Measurements from ENCODE around the gene ANKS3. TPM values are rescaled to one million over a fixed set of nuclear protein-coding genes. Genes with fewer than 3 reads are reported as not detected.
A peak's percentile ranks its signal among the peaks of the same experiment; 100 is the strongest.
"Not testable (repeated sequence)": the region's sequence is repeated elsewhere in the genome, so short reads cannot be mapped to it uniquely, and the experiment has no call there.

Gene ANKS3
- total RNA-seq, 1 donor from 2014 or later, result 32.0 TPM

DNA sequence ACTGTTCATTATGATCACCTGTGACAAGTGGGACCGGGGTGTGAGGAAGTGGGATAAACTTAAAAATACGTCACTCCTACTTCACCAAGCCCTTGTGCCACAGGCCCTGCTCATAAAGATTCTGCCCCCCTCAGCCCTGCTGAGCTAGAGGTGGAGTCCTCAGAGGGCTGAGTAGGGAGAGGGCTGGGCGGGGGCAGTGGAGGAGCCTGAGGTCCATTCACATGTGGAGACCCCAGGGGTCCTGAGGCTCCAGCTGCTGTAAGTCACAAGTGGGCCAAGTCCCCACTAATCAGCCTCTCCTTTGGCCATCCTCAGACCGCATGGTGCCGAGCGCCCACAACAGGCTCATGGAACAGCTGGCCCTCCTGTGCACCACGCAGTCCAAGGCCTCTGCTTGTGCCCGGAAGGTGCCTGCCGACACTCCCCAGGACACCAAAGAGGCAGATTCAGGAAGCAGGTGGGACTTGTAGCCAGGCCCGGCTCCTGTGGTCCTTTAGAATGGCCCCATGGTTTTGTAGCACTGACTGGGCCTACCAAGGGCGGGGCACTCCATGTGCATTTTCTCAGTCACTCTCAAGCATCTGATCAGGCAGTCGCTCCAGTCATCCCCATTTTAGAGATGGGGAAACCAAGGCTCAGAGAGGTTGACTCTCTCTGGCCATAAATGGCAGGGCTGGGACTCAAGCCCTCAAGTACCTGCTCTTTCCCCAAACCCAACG is 10.6 kb upstream of the ANKS3 start:
- no peak overlapping the region for H3K27ac Mint-ChIP-seq (ENCODE audit: unreplicated experiment)
- H3K27me3 Mint-ChIP-seq (ENCODE audit: low read depth), result peaks cover 2% of the 10 kb centered on the region
- DNase-seq (ENCODE audit: low read depth, low spot score), result no peak
- H3K36me3 Mint-ChIP-seq (ENCODE audit: low read depth), result no peaks in the 10 kb centered on the region
- TF ChIP-seq, protein P1, sequence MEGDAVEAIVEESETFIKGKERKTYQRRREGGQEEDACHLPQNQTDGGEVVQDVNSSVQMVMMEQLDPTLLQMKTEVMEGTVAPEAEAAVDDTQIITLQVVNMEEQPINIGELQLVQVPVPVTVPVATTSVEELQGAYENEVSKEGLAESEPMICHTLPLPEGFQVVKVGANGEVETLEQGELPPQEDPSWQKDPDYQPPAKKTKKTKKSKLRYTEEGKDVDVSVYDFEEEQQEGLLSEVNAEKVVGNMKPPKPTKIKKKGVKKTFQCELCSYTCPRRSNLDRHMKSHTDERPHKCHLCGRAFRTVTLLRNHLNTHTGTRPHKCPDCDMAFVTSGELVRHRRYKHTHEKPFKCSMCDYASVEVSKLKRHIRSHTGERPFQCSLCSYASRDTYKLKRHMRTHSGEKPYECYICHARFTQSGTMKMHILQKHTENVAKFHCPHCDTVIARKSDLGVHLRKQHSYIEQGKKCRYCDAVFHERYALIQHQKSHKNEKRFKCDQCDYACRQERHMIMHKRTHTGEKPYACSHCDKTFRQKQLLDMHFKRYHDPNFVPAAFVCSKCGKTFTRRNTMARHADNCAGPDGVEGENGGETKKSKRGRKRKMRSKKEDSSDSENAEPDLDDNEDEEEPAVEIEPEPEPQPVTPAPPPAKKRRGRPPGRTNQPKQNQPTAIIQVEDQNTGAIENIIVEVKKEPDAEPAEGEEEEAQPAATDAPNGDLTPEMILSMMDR (conservative IDR thresholded peaks at IDR 0.05), result no peak
- no peak overlapping the region for H3K4me3 Mint-ChIP-seq
- H3K4me1 Mint-ChIP-seq, result no peaks in the 10 kb centered on the region
- H3K9me3 Mint-ChIP-seq, result no peaks in the 10 kb centered on the region

DNA sequence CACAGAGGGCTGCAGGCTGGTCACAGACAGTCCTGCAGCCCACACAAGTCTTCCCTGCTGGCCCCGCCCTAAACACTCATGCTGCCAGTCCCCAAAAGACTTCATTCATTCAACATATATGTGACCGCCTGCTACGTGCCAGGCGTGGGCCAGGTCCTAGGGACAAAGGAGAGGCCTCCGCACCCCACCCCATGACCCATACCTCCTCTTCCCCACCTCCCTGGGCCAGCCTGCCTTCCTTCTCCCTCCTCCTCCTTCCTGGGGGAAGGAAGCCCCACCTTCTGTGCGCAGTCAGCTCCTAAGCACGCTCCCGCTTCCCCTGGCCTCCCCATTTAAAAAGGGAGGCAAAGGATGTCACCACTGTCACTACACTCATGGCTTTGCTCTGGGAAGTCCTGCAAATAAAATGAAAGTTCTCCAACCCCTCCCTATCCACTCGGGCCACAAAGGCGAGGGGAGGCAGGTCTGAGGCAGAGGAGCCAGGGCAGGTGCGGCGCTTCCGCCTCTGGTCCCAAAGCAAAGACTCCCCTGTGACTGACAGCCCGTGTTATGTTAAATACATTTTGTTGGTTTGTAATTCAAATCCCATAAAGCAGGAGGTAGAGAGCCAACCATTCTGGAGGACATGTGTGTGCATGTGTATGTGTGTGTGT is 9.3 kb upstream of the ANKS3 start:
- DNase-seq (ENCODE audit: low read depth, low spot score), result no peak
- H3K4me3 Mint-ChIP-seq, result no peak overlapping the region

DNA sequence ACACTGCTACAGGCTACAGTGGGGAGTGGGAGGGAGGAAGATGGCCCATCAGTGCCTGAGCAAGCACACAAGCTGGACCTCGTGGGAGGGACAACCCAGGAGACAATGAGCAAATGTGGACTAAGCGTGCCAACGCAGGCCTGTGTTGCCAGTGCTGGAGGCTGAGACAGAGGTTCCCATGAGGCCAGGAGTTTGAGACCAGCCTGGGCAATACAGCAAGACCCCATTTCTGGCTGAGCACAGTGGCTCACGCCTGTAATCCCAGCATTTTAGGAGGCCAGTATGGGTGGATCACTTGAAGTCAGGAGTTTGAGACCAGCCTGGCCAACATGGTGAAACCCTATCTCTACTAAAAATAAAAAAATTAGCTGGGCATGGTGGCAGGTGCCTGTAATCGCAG is 4.3 kb upstream of the ANKS3 start:
- not testable (repeated sequence) for H3K36me3 Mint-ChIP-seq (ENCODE audit: low read depth); DNase-seq (ENCODE audit: low read depth, low spot score); H3K9me3 Mint-ChIP-seq; H3K27me3 Mint-ChIP-seq (ENCODE audit: low read depth)
- H3K4me1 Mint-ChIP-seq, result peaks cover 15% of the 10 kb centered on the region
- H3K27ac Mint-ChIP-seq (ENCODE audit: unreplicated experiment), result peak overlapping the region; percentile 96
- H3K4me3 Mint-ChIP-seq, result peak overlapping the region; percentile 35

More for the DNA sequence above, 9.3 kb upstream of the ANKS3 start:
- H3K9me3 Mint-ChIP-seq, result no peaks in the 10 kb centered on the region
- peak overlapping the region; percentile 43 for H3K27ac Mint-ChIP-seq (ENCODE audit: unreplicated experiment)
- TF ChIP-seq, protein P1 (conservative IDR thresholded peaks at IDR 0.05), result no peak
- no peaks in the 10 kb centered on the region for H3K4me1 Mint-ChIP-seq
- peaks cover 2% of the 10 kb centered on the region for H3K27me3 Mint-ChIP-seq (ENCODE audit: low read depth)
- no peaks in the 10 kb centered on the region for H3K36me3 Mint-ChIP-seq (ENCODE audit: low read depth)

DNA sequence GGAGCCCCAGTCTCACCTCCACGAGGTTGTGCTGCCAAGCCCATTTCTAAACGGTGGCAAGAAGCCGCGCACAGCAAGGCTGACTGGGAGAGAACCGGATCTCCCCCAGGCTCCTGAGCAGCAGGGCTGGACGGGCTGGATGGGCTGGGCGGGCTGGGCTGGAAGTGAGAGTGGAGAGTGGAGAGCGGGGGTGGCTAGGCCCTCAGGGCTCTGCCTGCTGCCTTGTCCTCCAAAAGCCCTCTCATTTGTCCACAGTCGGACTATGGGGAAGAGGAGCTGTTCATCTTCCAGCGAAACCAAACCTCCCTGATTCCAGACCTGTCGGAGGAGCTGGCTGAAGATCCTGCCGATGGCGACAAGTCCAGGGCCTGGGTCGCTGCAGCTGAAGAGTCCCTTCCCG is 3.5 kb upstream of the ANKS3 start:
- Mint-ChIP-seq H3K27ac (ENCODE audit: unreplicated experiment) (no peak overlapping the region), H3K36me3 (ENCODE audit: low read depth) (no peaks in the 10 kb centered on the region), H3K4me3 (no peak overlapping the region), H3K9me3 (no peaks in the 10 kb centered on the region), H3K4me1 (peaks cover 21% of the 10 kb centered on the region), H3K27me3 (ENCODE audit: low read depth) (peaks cover 2% of the 10 kb centered on the region)
- TF ChIP-seq, protein P1 (conservative IDR thresholded peaks at IDR 0.05), result no peak
- DNase-seq (ENCODE audit: low read depth, low spot score), result no peak

DNA sequence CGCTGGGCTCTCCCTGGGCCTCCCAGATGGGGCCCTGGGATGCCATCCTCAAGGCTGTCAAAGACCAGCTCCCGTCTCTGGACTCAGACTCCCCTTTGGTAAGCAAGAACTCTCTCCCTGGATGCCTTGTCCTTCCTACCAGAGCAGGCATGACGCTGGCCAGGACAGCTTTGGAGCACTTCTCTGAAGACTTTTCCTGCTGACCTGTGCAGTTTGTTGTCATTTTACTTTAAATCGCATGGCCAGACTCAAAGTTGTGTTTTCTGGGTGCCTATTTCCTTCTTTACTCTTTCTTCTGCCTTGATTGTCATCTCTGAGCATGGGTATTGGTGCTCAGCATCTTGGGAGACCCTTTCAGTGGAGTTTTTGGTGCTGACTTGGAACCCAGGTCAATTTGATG is 2.5 kb upstream of the ANKS3 start:
- Mint-ChIP-seq H3K4me1 (peaks cover 22% of the 10 kb centered on the region), H3K27me3 (ENCODE audit: low read depth) (no peaks in the 10 kb centered on the region), H3K27ac (ENCODE audit: unreplicated experiment) (no peak overlapping the region), H3K36me3 (ENCODE audit: low read depth) (no peaks in the 10 kb centered on the region), H3K4me3 (peak overlapping the region; percentile 76), H3K9me3 (no peaks in the 10 kb centered on the region)
- no peak for DNase-seq (ENCODE audit: low read depth, low spot score)
- TF ChIP-seq, protein P1 (conservative IDR thresholded peaks at IDR 0.05), result no peak

Data from neural crest cell (in vitro differentiated cells).